Endothelial cell of umbilical vein (primary cell): ENCODE data around the gene LRP1. TPM values are rescaled to one million over a fixed set of nuclear protein-coding genes. Genes with fewer than 3 reads are reported as not detected.

ENCODE experiments used
- BruUV-seq: library from RNA; stranded (reverse); fragments of 400-500 nt; replicated peaks from 2 replicates; lab custom pipeline; 2021; lab: Mats Ljungman, UMichigan
- CTCF ChIA-PET: fragments of 300-600, 350-600 bp; sonication (Branson Sonifier 250); formaldehyde crosslinking; loops from one replicate; lab custom pipeline; 2021; ENCODE audit warnings: antibody characterized with exemption, inconsistent platforms; lab: Charles Lee
- POLR2A ChIA-PET: fragments of 300-600, 350-600 bp; sonication (Branson Sonifier 250); formaldehyde crosslinking; loops from one replicate; lab custom pipeline; 2021; ENCODE audit warnings: antibody characterized with exemption, inconsistent platforms; lab: Charles Lee
- DNase-seq: peaks from one replicate; pipeline ENCODE4 v3.0.0-alpha.2; 2011; ENCODE audit warnings: low read depth, low spot score
- FAIRE-seq: peaks from 2 replicates; lab custom pipeline; 2011; peaks lifted over from hg19 to GRCh38; lab: Jason Lieb, UNC
- H2AFZ ChIP-seq: 2 replicates; pipeline ENCODE4 v1.6.0; 2012; ENCODE audit warnings: low read depth, low read length, control low read depth, inconsistent platforms
- H3K27ac ChIP-seq: 2 replicates; pipeline ENCODE4 v1.5.1; 2011; ENCODE audit warnings: low read depth, mild to moderate bottlenecking, control low read depth, low read length, moderate library complexity; ENCODE audit not compliant: insufficient read depth
- H3K27me3 ChIP-seq, 2 experiments: 2 replicates each; pipeline versions ENCODE4 v1.6.0 to v1.6.1; 2011; ENCODE audit warnings: low read length in 2 of 2, mixed read lengths in 1 of 2; ENCODE audit not compliant: control insufficient read depth in 2 of 2, insufficient read depth in 2 of 2
- H3K36me3 ChIP-seq, 2 experiments: 2 replicates in 1 of 2; 3 replicates in 1 of 2; pipeline ENCODE4 v1.5.1; 2011; ENCODE audit warnings: low read length in 2 of 2, mild to moderate bottlenecking in 1 of 2, moderate library complexity in 1 of 2; ENCODE audit not compliant: control insufficient read depth in 2 of 2, insufficient read depth in 2 of 2; ENCODE audit errors: extremely low read depth in 1 of 2
- H3K4me1 ChIP-seq: 3 replicates; pipeline ENCODE4 v1.5.1; 2011; ENCODE audit warnings: mild to moderate bottlenecking, low read length; ENCODE audit not compliant: control insufficient read depth, insufficient read depth; ENCODE audit errors: extremely low read depth
- H3K4me2 ChIP-seq: 2 replicates; pipeline ENCODE4 v1.6.1; 2011; ENCODE audit warnings: low read length, control low read depth, mixed read lengths; ENCODE audit not compliant: insufficient read depth
- H3K4me3 ChIP-seq, 3 experiments: fragments of 200-600 bp in 1 of 3; sonication (generic), shearing (Covaris generic) in 1 of 3; replicated peaks in 1 of 3; 2 replicates each; pipeline ENCODE4 v1.5.1; 2011 to 2016; ENCODE audit warnings: control low read depth in 3 of 3, low read length in 3 of 3, mild to moderate bottlenecking in 2 of 3, inconsistent platforms in 1 of 3, low read depth in 1 of 3, moderate library complexity in 1 of 3; ENCODE audit not compliant: insufficient read depth in 1 of 3
- H3K79me2 ChIP-seq: 2 replicates; pipeline ENCODE4 v1.6.0; 2012; ENCODE audit warnings: low read length, inconsistent platforms; ENCODE audit not compliant: control insufficient read depth, insufficient read depth
- H3K9ac ChIP-seq: replicated peaks from 2 replicates; pipeline ENCODE3; 2011; ENCODE audit warnings: low read length, control low read depth; ENCODE audit not compliant: insufficient read depth; ENCODE audit errors: extremely low read depth
- H3K9me1 ChIP-seq: replicated peaks from 3 replicates; pipeline ENCODE4 v1.6.0; 2011; ENCODE audit warnings: mild to moderate bottlenecking, low read length; ENCODE audit not compliant: control insufficient read depth, insufficient read depth; ENCODE audit errors: extremely low read depth
- H3K9me3 ChIP-seq: replicated peaks from 2 replicates; pipeline ENCODE4 v1.5.1; 2012; ENCODE audit warnings: low read length, inconsistent platforms; ENCODE audit not compliant: control insufficient read depth, insufficient read depth
- H4K20me1 ChIP-seq: replicated peaks from 2 replicates; pipeline ENCODE3; 2011; ENCODE audit warnings: mild to moderate bottlenecking, low read length; ENCODE audit not compliant: control insufficient read depth, insufficient read depth; ENCODE audit errors: extremely low read depth
- CTCF ChIP-seq, 2 donors: IDR thresholded peaks; 1 replicate in 1 of 2; 2 replicates in 1 of 2; pipeline ENCODE4 v1.5.1; 2011; ENCODE audit warnings: low read length in 2 of 2, mild to moderate bottlenecking in 2 of 2, moderate library complexity in 2 of 2, control low read depth in 1 of 2, inconsistent platforms in 1 of 2, low read depth in 1 of 2; ENCODE audit not compliant: insufficient read depth in 1 of 2; ENCODE audit errors: extremely low read depth in 1 of 2
- EZH2 ChIP-seq: IDR thresholded peaks from 2 replicates; pipeline ENCODE4 v1.6.1; 2012; ENCODE audit warnings: borderline replicate concordance, low read depth, mild to moderate bottlenecking, moderate library complexity, low read length, inconsistent platforms; ENCODE audit not compliant: severe bottlenecking
- FOS ChIP-seq: IDR thresholded peaks from 2 replicates; pipeline ENCODE4 v1.6.1; 2011; ENCODE audit warnings: mild to moderate bottlenecking, low read length, moderate library complexity, borderline replicate concordance; ENCODE audit not compliant: insufficient read depth
- GATA2 ChIP-seq: IDR thresholded peaks from 2 replicates; pipeline ENCODE4 v1.7.0; 2011; ENCODE audit warnings: low read depth, mild to moderate bottlenecking, moderate library complexity, mixed read lengths, low read length; ENCODE audit not compliant: insufficient read length, insufficient read depth
- JUN ChIP-seq: IDR thresholded peaks from 2 replicates; pipeline ENCODE4 v1.6.1; 2011; ENCODE audit warnings: borderline replicate concordance, low read depth; ENCODE audit not compliant: insufficient read length, insufficient read depth
- MAX ChIP-seq: IDR thresholded peaks from 2 replicates; pipeline ENCODE4 v1.6.1; 2011; ENCODE audit not compliant: insufficient read depth, insufficient read length
- MYC ChIP-seq: IDR thresholded peaks from one replicate; pipeline ENCODE4 v1.6.1; 2011; ENCODE audit warnings: mild to moderate bottlenecking, low read depth, low read length
- POLR2A ChIP-seq: IDR thresholded peaks from 2 replicates; pipeline ENCODE4 v1.6.1; 2012; ENCODE audit warnings: low read depth, mild to moderate bottlenecking, control low read depth, low read length
- POLR2AphosphoS5 ChIP-seq: IDR thresholded peaks from 2 replicates; pipeline ENCODE4 v1.6.1; 2012; ENCODE audit warnings: low read depth, mild to moderate bottlenecking, control low read depth, low read length, moderate library complexity; ENCODE audit not compliant: insufficient read depth
- dilution Hi-C: fragments of 300-500 bp; cut with MboI; formaldehyde crosslinking; loops from one replicate; pipeline ENCODE4 v1.15.0; 2019; ENCODE audit warnings: low sequenced_read_pairs; ENCODE audit not compliant: extremely low pct_ligation_motif_present
- intact Hi-C: fragments of 100-400 bp; cut with micrococcal nuclease; formaldehyde crosslinking; loops from one replicate; pipeline ENCODE4 v1.10.0; 2022
- polyA plus RNA-seq, 4 experiments: library from polyadenylated mRNA; depleted of rRNA in 3 of 4; stranded (reverse) in 3 of 4; unstranded in 1 of 4; fragments of >200 nt; gene quantifications; 2 replicates each; pipeline versions ENCODE4 v1.2.1 to v1.2.3, GENCODE V29; 2011 to 2012; ENCODE audit warnings: missing spikeins in 1 of 4
- total RNA-seq: library from RNA; stranded (reverse); gene quantifications from 2 replicates; pipeline ENCODE4 v1.2.3, GENCODE V29; 2021

LRP1 gene
- total and polyA plus RNA-seq, 2 donors (not counting 3 experiments of a cell fraction or from before 2014, with no cell fraction given), result 1.6 to 4.6 TPM

- H4K20me1 ChIP-seq, result no peaks in the 10 kb centered on the region
- H3K27ac ChIP-seq, result no peak overlapping the region
- H3K9me3 ChIP-seq, result no peaks in the 10 kb centered on the region
- POLR2A ChIA-PET, result no interaction called here
- CTCF ChIA-PET, result interaction anchor here (13.0 kb wide), 1 partner anchor 53 kb away, joined by 429 read pairs; the partner anchor contains the start of gene LRP1
- no peak overlapping the region for H2AFZ ChIP-seq
- no peak overlapping the region for H3K4me3 ChIP-seq
- no peaks in the 10 kb centered on the region for H3K9me1 ChIP-seq
- H3K4me2 ChIP-seq, result no peak overlapping the region
- BruUV-seq, result no TSS peak
- dilution Hi-C loops (no loop called here), intact Hi-C loops (no loop called here)
- no peaks in the 10 kb centered on the region for H3K36me3 ChIP-seq
- FAIRE-seq, result no peak
- TF ChIP-seq GATA2, result no peak
- TF ChIP-seq FOS, result no peak
- no peak for TF ChIP-seq JUN
- no peak for TF ChIP-seq POLR2AphosphoS5
- no peak overlapping the region for H3K9ac ChIP-seq
- DNase-seq, result no peak
- no peaks in the 10 kb centered on the region for H3K4me1 ChIP-seq
- H3K27me3 ChIP-seq, result peaks cover 2 to 5% of the 10 kb centered on the region in 2 experiments
- no peaks in the 10 kb centered on the region for H3K79me2 ChIP-seq
Observed at GRCh38 chr12:57177354-57177753, 49.1 kb downstream of the LRP1 start.

GRCh38 chr12:57178213-57178612 is 49.9 kb downstream of the LRP1 start:
- CTCF ChIA-PET, result interaction anchor here (0.8 to 0.9 kb wide), 2 partner anchors 54 to 174 kb away, joined by 3 to 4 read pairs; no protein-coding TSS in a partner anchor
- H3K27ac ChIP-seq, result no peak overlapping the region
- dilution Hi-C loops (no loop called here), intact Hi-C loops (no loop called here)
- no peaks in the 10 kb centered on the region for H3K79me2 ChIP-seq
- peaks cover 2 to 5% of the 10 kb centered on the region in 2 experiments for H3K27me3 ChIP-seq
- H4K20me1 ChIP-seq, result no peaks in the 10 kb centered on the region
- H3K4me2 ChIP-seq, result no peak overlapping the region
- H3K4me3 ChIP-seq, result no peak overlapping the region
- no peaks in the 10 kb centered on the region for H3K36me3 ChIP-seq
- no peaks in the 10 kb centered on the region for H3K9me1 ChIP-seq
- DNase-seq (no peak), FAIRE-seq (no peak)
- POLR2A ChIA-PET, result no interaction called here
- H3K4me1 ChIP-seq, result no peaks in the 10 kb centered on the region
- H3K9me3 ChIP-seq, result no peaks in the 10 kb centered on the region
- TF ChIP-seq JUN, result no peak
- no peak for TF ChIP-seq CTCF (IDR thresholded peaks at IDR 0.05; ENCODE audit: extremely low read depth in 1 of 2, insufficient read depth in 1 of 2, low read depth in 1 of 2, low read length in 2 of 2)
- no peak for TF ChIP-seq POLR2AphosphoS5
- TF ChIP-seq POLR2A, result no peak
- no peak for TF ChIP-seq FOS
- no peak for TF ChIP-seq GATA2
- TF ChIP-seq MAX, result no peak
- TF ChIP-seq MYC, result no peak
- TF ChIP-seq EZH2, result no peak
- H2AFZ ChIP-seq, result no peak overlapping the region
- no peak overlapping the region for H3K9ac ChIP-seq
- no TSS peak for BruUV-seq
